GM12878 (cell line): Measurements from ENCODE around the gene PHKB. TPM values are rescaled to one million over a fixed set of nuclear protein-coding genes. Genes with fewer than 3 reads are reported as not detected.

Experiments
- ATAC-seq: fragments of 200-7000 bp; cut with Tn5 transposase; 3 replicates; pipeline ENCODE4 v1.9.1; 2020; ENCODE audit warnings: mild to moderate bottlenecking, moderate library complexity
- BruUV-seq: library from RNA; stranded (reverse); fragments of 400-500 nt; replicated peaks from 2 replicates; lab custom pipeline; 2021; lab: Mats Ljungman, UMichigan
- CTCF ChIA-PET: fragments of 300-600 bp; sonication (Branson Sonifier 250); formaldehyde crosslinking; extraction: SDS; loops from one replicate; lab custom pipeline; 2021; ENCODE audit warnings: inconsistent platforms; lab: Yijun Ruan, JAX
- POLR2A ChIA-PET: fragments of 350-600 bp; formaldehyde crosslinking; extraction: SDS; loops from one replicate; lab custom pipeline; 2021; ENCODE audit warnings: inconsistent platforms; lab: Charles Lee
- RAD21 ChIA-PET: fragments of 300-600 bp; sonication (Branson Sonifier 250); formaldehyde crosslinking; loops from one replicate; lab custom pipeline; 2023; ENCODE audit warnings: antibody characterized with exemption; ENCODE audit not compliant: unreplicated experiment; lab: Charles Lee
- SMC1A ChIA-PET: fragments of 300-600 bp; sonication (Branson Sonifier 250); formaldehyde crosslinking; loops from one replicate; lab custom pipeline; 2023; ENCODE audit not compliant: unreplicated experiment, uncharacterized antibody; lab: Charles Lee
- DNase-seq: peaks from one replicate; pipeline ENCODE4 v3.0.0-alpha.2; 2011; ENCODE audit warnings: low read depth, low spot score
- FAIRE-seq: peaks from 3 replicates; lab custom pipeline; 2011; peaks lifted over from hg19 to GRCh38; lab: Jason Lieb, UNC
- H2AFZ ChIP-seq: 2 replicates; pipeline ENCODE4 v1.6.0; 2011; ENCODE audit warnings: low read depth, low read length, control low read depth; ENCODE audit not compliant: control insufficient read depth
- H3K27ac ChIP-seq: 2 replicates; pipeline ENCODE4 v1.5.1; 2011; ENCODE audit warnings: control low read depth; ENCODE audit not compliant: control insufficient read depth, insufficient read depth
- H3K27me3 ChIP-seq, 2 experiments: replicated peaks in 1 of 2; 2 replicates each; pipeline versions ENCODE4 v1.6.0 to v1.6.1; 2011; ENCODE audit warnings: low read length in 1 of 2; ENCODE audit not compliant: control insufficient read depth in 2 of 2, insufficient read depth in 2 of 2
- H3K36me3 ChIP-seq, 2 experiments: 2 replicates each; pipeline ENCODE4 v1.5.1; 2011; ENCODE audit warnings: low read length in 1 of 2; ENCODE audit not compliant: control insufficient read depth in 2 of 2, insufficient read depth in 2 of 2
- H3K4me1 ChIP-seq: 2 replicates; pipeline ENCODE4 v1.6.1; 2011; ENCODE audit warnings: mild to moderate bottlenecking, low read length, moderate library complexity, mixed read lengths; ENCODE audit not compliant: control insufficient read depth, insufficient read depth
- H3K4me2 ChIP-seq: 2 replicates; pipeline ENCODE4 v1.6.0; 2011; ENCODE audit warnings: control low read depth; ENCODE audit not compliant: control insufficient read depth, insufficient read depth
- H3K4me3 ChIP-seq: fragments of 200-600 bp; sonication (generic); 2 replicates; pipeline ENCODE4 v1.5.1; 2016
- H3K79me2 ChIP-seq: 2 replicates; pipeline ENCODE4 v1.6.0; 2011; ENCODE audit warnings: low read length; ENCODE audit not compliant: control insufficient read depth, insufficient read depth
- H3K9ac ChIP-seq: 2 replicates; pipeline ENCODE4 v1.8.0; 2011; ENCODE audit warnings: low read length, control low read depth, mixed read lengths; ENCODE audit not compliant: control insufficient read depth, insufficient read depth
- H3K9me3 ChIP-seq: replicated peaks from 3 replicates; pipeline ENCODE4 v1.5.1; 2011; ENCODE audit warnings: mild to moderate bottlenecking, low read length; ENCODE audit not compliant: control insufficient read depth, insufficient read depth
- H4K20me1 ChIP-seq: 2 replicates; pipeline ENCODE4 v1.6.0; 2011; ENCODE audit not compliant: control insufficient read depth, insufficient read depth
- BCLAF1 ChIP-seq: fragments of 450-650 bp; IDR thresholded peaks from 2 replicates; pipeline ENCODE4 v1.6.1; 2017; ENCODE audit warnings: antibody characterized with exemption, mild to moderate bottlenecking, moderate library complexity
- CEBPB ChIP-seq, 2 experiments: fragments of 150-350 bp in 1 of 2; IDR thresholded peaks; 2 replicates each; pipeline ENCODE4 v1.6.1; 2012 to 2014; ENCODE audit warnings: low read depth in 2 of 2, low read length in 2 of 2, borderline replicate concordance in 1 of 2, inconsistent platforms in 1 of 2
- EED ChIP-seq: sonication (generic); IDR thresholded peaks from 2 replicates; pipeline ENCODE4 v1.6.1; 2016; ENCODE audit warnings: antibody characterized with exemption, low read depth
- HCFC1 ChIP-seq: fragments of 150-350 bp; IDR thresholded peaks from 2 replicates; pipeline ENCODE4 v1.6.1; 2014; ENCODE audit warnings: low read length
- HSF1 ChIP-seq: fragments of 150-350 bp; IDR thresholded peaks from 2 replicates; pipeline ENCODE4 v1.6.1; 2014; ENCODE audit warnings: mild to moderate bottlenecking, low read depth, low read length
- IKZF1 ChIP-seq: fragments of 450-650 bp; conservative IDR thresholded peaks from 2 replicates; pipeline ENCODE4 v1.6.1; 2017; ENCODE audit warnings: antibody characterized with exemption, mild to moderate bottlenecking
- KDM1A ChIP-seq: fragments of 200-600 bp; sonication (generic); IDR thresholded peaks from 2 replicates; pipeline ENCODE4 v1.6.1; 2016; ENCODE audit warnings: borderline replicate concordance
- MYB ChIP-seq: fragments of 150-350 bp; IDR thresholded peaks from 2 replicates; pipeline ENCODE4 v1.6.1; 2014; ENCODE audit warnings: mild to moderate bottlenecking, low read depth, low read length, borderline replicate concordance
- POU2F2 ChIP-seq: IDR thresholded peaks from 3 replicates; pipeline ENCODE4 v1.6.1; 2011; ENCODE audit warnings: low read depth, mild to moderate bottlenecking, low read length, borderline replicate concordance
- PRDM15 ChIP-seq: fragments of 450-650 bp; formaldehyde crosslinking; IDR thresholded peaks from 2 replicates; pipeline ENCODE4 v1.4.0; 2020; ENCODE audit warnings: mild to moderate bottlenecking, moderate library complexity
- SUPT20H ChIP-seq: IDR thresholded peaks from 2 replicates; pipeline ENCODE4 v1.6.1; 2011; ENCODE audit warnings: low read depth, mild to moderate bottlenecking, low read length, moderate library complexity, borderline replicate concordance; ENCODE audit not compliant: control insufficient read depth
- TCF12 ChIP-seq: IDR thresholded peaks from 2 replicates; pipeline ENCODE4 v1.6.1; 2011; ENCODE audit warnings: low read depth, mild to moderate bottlenecking, low read length
- YBX1 ChIP-seq: fragments of 450-650 bp; IDR thresholded peaks from 2 replicates; pipeline ENCODE4 v1.6.1; 2016; ENCODE audit warnings: antibody characterized with exemption
- ZSCAN29 ChIP-seq: fragments of 450-650 bp; IDR thresholded peaks from 2 replicates; pipeline ENCODE4 v1.6.1; 2017; ENCODE audit warnings: mild to moderate bottlenecking, moderate library complexity
- WGBS: methylation state at CpG from one replicate; pipeline ENCODE4 v1.1.6; 2016; ENCODE audit warnings: low lambda C conversion rate; ENCODE audit not compliant: insufficient replicate concordance, insufficient coverage; ENCODE audit errors: missing lambda C conversion rate; 5-methylcytosine and 5-hydroxymethylcytosine counted together
- in situ Hi-C: fragments of 300-500 bp; cut with MboI; formaldehyde crosslinking; loops from 9 replicates; pipeline ENCODE4 v1.14.3; 2018; ENCODE audit warnings: mixed read lengths
- intact Hi-C: fragments of 100-400 bp; cut with micrococcal nuclease; formaldehyde crosslinking; loops from one replicate; pipeline ENCODE4 v1.14.2; 2022; ENCODE audit not compliant: unreplicated experiment
- polyA plus RNA-seq, 11 experiments: library from polyadenylated mRNA; depleted of rRNA in 4 of 11; unstranded in 6 of 11; stranded (reverse) in 5 of 11; fragments of >200 nt; fragmentation: Nextera tagmentation in 4 of 11; fragmentation: Illumina TruSeq in 1 of 11; extraction: Ambion mirVana in 4 of 11; extraction: Trizol in 1 of 11; gene quantifications; 1 replicate in 1 of 11; 2 replicates in 10 of 11; pipeline versions ENCODE4 v1.2.1 to v1.2.3, GENCODE V29; 2011 to 2016; ENCODE audit warnings: inconsistent platforms in 2 of 11, missing spikeins in 2 of 11, low read depth in 1 of 11
- total RNA-seq, 4 experiments: library from RNA; depleted of rRNA in 3 of 4; stranded (reverse); fragments of >200 nt in 3 of 4; fragmentation: Illumina TruSeq in 1 of 4; extraction: Trizol in 1 of 4; gene quantifications; 2 replicates each; pipeline versions ENCODE4 v1.2.1 to v1.2.3, GENCODE V29; 2013 to 2021
- TF ChIP-seq, protein P1 (sequence below): fragments of 450-650 bp; IDR thresholded peaks from 2 replicates; pipeline ENCODE4 v1.6.1; 2016; ENCODE audit warnings: mild to moderate bottlenecking

The PHKB gene
- total and polyA plus RNA-seq, 10 of the 15 experiments (the other 5 are each of a cell fraction or from before 2014, with no cell fraction given) = 14.2 to 65.6 (median 37.0) TPM

DNA sequence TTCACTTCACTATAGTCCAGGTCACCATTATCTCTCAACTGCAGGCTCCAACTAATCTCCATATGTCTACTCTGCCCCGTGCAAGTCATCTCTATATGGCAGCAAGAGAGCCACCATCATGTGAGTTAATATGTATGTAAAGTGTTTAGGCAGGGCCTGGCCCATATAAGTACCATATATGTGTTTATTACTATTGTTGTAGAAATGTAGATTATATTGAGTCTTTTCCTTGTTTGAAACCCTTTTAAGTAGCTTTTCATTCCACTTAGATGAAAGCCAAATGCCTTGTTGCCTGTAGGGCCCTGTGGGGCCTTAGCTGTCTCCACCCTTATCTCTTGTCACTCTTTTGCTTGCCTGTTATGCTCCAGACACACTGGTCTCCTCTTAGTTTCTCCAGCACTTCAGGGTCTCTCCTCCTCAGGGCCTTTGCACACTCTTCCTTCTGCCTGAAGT lies 164.0 kb downstream of the PHKB start:
- in situ Hi-C loops (no loop called here), intact Hi-C loops (no loop called here)
- FAIRE-seq (no peak), DNase-seq (no peak), ATAC-seq (no peak)
- no TSS peak for BruUV-seq
- 93% methylated on average over 1 of the region's 1 CpG for WGBS
- Histone ChIP-seq H3K79me2 (no peaks in the 10 kb centered on the region), H3K4me2 (no peak overlapping the region), H3K4me1 (peaks cover 4% of the 10 kb centered on the region), H3K36me3 (peaks cover 0 to 2% of the 10 kb centered on the region in 2 experiments; a peak in 1 of 4 replicates), H3K4me3 (no peak overlapping the region), H3K27ac (no peak overlapping the region), H3K9me3 (no peaks in the 10 kb centered on the region; the same call in 2 of the 3 replicates), H4K20me1 (no peaks in the 10 kb centered on the region), H3K27me3 (no peaks in the 10 kb centered on the region), H2AFZ (no peak overlapping the region), H3K9ac (no peak overlapping the region)
- POLR2A ChIA-PET = no interaction called here
- SMC1A ChIA-PET = no interaction called here
- CTCF ChIA-PET = no interaction called here
- RAD21 ChIA-PET = no interaction called here
- no peak for TF ChIP-seq YBX1
- no peak for TF ChIP-seq POU2F2
- TF ChIP-seq PRDM15 (CRISPR knock-in tag) = no peak
- no peak for TF ChIP-seq EED
- no peak for TF ChIP-seq CEBPB (IDR thresholded peaks at IDR 0.05; ENCODE audit: borderline replicate concordance in 1 of 2, low read depth in 2 of 2, low read length in 2 of 2)
- no peak for TF ChIP-seq SUPT20H
- TF ChIP-seq HSF1 = no peak
- TF ChIP-seq BCLAF1 = no peak
- no peak for TF ChIP-seq HCFC1
- TF ChIP-seq ZSCAN29 = no peak
- no peak for TF ChIP-seq TCF12
- TF ChIP-seq, protein P1, sequence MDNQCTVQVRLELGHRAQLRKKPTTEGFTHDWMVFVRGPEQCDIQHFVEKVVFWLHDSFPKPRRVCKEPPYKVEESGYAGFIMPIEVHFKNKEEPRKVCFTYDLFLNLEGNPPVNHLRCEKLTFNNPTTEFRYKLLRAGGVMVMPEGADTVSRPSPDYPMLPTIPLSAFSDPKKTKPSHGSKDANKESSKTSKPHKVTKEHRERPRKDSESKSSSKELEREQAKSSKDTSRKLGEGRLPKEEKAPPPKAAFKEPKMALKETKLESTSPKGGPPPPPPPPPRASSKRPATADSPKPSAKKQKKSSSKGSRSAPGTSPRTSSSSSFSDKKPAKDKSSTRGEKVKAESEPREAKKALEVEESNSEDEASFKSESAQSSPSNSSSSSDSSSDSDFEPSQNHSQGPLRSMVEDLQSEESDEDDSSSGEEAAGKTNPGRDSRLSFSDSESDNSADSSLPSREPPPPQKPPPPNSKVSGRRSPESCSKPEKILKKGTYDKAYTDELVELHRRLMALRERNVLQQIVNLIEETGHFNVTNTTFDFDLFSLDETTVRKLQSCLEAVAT = no peak
- no peak for TF ChIP-seq KDM1A
- no peak for TF ChIP-seq MYB
- TF ChIP-seq IKZF1 = no peak
